Hypothalamus (tissue), 51 donors: ENCODE results near the gene CIITA.
A peak's percentile ranks its signal among the peaks of the same experiment; 100 is the strongest.

ENCODE experiments used
- DNase-seq, 51 donors: peaks; one replicate each; lab custom pipeline; 2025; lab: John Stamatoyannopoulos, UW

CIITA gene

DNA sequence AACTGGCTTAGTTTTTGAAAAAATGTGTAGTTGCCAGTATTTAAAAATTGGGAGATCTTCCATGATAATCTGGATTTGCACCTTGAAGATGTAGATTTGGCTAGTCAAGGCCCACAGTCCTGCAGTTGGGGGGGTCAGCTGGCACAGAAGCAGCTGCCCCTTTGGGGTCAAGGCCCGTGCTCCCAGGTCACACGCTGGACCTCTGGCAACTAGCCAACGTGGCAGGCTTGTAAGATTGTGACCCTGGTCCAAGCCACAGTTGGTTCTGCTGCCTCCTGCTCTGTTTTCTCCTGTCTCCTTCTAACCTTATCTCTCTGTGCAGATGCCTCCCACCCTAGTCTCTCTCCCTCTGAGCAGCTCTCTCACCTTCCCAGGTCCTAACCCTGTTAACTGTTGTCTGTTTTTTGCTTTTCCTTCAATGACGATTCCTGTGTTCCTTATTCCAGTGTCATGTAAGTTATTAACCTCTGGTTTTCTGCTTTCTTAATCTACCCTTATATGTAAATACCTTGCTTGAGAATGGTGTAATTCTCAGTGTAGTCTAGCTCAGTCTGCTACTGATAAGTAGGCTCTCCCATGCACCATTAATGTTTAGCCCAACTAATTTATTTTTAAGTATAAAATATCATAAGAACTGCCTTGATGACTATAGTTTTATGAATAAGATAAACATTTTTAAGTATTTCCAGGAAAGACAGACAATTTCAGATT, 95.3 kb downstream of the CIITA start:
- DNase-seq, result no peak

DNA sequence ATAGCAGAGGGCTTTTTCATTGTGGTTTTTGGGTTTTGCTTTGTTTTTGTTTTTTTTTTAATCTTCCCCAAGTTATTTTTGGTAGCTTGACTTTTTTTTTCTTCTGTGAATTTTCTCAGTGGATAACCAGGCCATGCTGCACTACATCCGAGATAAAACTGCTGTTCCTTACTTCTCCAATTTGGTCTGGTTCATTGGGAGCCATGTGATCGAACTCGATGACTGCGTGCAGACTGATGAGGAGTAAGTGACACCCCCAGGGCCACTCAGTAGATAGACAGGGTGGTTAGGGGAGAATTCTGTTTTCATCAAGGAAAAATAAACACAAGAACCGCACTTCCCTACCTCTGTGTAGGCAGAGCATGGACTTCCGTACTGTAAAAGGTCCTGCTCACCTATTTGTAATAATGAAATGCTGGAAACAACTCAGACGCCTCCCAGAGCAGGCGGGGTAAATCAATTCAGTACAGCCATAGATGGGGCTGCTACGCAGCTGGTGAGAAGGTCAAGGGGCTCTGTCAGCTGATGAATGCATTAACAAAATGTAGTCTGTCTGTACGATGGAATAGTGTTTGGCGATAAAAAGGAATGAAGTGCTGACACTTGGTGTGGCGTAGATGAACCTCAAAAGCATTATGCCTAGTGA, 95.9 kb downstream of the CIITA start:
- no peak for DNase-seq

DNA sequence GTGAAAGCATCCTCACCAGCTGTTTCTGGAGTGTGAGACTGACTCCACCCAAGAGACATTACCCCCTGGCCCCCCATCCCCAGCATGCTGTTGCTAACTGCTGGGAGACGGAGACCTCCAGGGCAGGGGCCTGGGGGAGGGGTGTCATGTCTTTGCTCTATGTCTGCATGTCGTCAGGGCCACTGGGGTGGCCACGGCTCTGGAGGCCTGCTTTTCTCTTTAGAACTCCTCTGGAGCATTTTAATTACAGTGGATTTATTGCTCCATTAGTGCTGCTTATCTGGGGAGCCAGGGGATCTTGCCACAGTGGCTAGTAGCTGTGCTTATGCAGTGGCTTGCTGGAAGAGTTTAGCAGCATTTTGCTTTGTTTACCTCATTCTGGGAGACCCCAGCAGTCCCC, 99.6 kb downstream of the CIITA start:
- DNase-seq, result no peak

DNA sequence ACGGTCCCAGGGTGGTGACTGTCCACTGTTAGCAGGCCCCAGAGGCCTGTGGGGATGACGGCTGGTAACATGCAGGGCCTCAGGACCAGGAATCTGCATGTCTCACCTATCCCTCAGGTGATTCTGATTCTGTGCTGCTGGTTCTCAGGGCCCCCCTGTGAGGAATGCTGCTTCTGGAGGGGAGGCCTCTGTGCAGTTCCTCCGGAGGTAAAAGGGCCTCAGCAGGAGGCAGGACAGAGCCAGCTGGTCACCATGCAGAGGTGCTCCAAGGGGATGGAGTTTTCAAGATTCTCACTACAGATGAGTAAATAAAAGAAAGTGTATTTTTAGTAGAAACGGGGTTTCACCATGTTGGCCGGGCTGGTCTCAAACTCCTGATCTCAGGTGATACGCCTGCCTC, 101.1 kb downstream of the CIITA start:
- no peak for DNase-seq

DNA sequence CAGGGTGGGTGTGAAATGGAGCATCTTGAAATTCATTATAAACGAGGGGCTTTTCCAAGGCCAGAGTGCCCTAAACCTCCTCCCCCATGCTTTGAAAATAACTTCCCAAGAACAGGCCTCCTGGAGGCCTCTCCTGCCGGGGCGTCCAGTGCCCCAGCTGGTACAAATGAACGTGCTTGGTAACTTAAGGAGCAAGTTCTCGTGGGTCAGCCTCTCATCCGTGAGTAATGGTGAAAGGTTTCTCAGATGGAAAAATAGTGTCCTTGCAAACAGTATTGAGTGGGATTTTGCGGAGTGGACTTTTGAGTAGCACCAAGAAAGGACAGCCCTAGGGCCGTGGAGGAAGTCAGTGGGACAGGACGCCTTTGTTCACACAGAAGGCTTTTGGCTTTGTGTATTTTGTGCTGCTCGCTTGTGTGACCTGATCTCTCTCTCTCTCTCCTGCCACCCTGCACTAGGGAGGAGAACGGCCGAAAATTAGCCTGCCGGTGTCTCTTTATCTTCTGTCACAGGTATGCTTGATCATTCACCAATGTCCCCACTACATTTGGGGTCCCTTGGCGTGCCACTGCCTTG, 102.0 kb downstream of the CIITA start:
- peak in 3 of 51 donors; percentile 12 to 35 (median 34) for DNase-seq

DNA sequence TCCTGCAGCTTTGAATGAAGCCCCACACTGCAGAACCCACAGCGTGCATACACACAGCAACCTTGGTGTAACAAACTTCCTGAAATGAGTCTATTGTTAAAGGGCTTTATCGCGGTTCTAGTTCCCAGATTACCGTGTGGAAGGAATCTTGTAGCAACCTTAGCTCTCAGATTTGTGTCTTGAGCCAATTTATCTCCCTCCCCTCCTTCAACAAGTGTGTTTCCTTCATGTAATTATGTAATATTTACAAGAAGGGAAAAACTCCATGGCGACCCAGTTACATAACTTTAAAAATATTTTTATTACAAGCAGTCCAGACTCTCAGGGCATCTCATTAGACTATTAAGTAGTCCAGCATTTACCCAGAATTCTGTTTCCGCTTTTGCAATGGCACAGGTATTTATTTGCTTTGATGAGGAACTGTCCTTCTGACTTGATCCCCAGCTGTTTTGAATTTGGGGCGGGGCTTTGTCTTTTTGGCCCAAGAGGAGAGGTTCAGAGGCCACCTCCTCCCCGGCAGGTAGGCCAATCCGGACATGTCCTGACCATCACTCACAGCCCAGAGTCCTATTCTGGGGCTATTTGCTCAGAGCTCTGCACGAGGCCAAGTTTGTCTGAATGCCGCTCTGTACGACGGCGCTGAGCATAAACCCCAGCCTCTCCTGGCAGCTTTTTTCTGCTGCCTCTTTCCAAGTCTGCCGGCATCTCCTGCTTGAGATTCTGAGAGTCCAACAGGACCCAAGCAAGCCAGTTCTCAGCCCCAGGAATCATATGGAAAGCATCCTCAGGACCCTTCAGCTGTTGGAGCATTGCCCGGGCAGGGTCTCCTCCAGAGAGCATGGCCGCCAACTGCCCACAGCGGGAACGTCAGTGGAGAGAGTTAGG, 103.0 kb downstream of the CIITA start:
- DNase-seq, result peak in 34 of 51 donors; percentile 4 to 75 (median 32)

DNA sequence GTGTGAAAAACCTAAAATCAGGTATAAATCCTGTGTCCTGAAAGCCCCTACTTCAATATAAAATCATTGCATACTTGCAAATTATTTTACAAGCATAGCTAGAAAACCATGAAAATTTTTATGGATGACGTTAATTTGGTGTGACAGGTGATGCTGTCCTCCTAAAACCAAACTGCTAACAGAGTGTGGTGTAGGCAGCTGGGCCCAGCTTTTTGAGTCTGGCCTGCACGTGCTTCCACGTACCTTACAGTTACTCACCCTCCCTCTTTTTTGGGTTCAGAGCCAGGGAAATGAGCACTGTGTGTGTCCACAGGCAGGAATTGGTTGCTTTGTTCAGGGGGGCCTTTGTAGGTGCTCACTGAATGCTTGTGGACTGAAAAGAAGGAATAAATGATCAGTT, 103.8 kb downstream of the CIITA start:
- no peak for DNase-seq

DNA sequence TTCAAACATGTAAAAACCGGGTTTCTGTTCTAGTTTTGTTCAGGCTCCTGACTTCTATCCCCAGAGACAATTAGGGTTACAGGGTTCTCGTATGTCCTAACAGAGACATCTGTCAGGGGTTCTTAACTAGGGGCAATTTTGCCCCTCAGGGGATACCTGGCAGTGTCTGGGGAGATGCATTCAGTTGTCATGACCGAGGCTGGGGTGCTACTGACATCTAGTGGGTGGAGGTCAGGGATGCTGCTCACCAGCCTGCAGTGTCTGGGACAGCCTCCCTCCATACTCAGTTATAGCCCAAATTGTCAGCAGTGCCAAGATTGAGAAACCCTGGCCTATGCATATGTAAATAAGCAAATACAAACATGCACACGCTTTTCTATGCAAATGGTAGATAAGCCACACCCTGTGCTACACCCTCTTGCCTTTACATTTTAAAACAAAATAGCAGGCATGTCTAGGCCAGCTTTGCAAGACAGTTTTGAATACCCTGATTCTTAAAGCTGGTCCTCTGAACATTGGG, 104.8 kb downstream of the CIITA start:
- DNase-seq, result peak in 3 of 51 donors; percentile 8 to 13 (median 11)

DNA sequence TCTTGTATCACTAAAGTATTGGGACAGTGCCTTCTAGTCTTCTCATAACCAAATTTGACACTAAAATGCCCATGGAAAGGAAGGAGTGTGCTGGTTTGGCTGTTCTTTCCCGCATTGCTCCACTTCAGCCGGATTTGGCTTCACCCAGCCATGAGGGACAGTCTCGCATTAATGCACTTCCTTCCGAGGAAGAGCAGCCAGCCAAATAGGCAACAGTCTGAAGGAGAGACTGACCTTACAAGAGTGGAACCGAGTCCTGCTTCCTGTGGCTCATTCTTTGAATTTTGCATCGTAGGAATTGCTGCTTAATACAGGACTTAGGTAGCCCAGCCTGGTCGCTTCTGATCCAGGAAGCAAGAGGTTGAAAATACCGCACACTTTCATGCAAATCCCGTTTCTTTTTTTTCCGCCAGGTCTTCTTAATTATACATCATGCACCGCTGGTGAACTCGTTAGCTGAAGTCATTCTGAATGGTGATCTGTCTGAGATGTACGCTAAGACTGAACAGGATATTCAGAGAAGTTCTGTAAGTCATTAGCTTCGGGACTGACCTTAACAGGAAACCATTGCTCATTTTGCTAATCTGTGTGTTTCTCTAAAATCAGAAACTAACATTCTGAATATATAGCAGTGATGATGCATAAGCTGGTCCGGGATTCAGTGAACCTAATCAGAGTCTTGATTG, 105.6 kb downstream of the CIITA start:
- peak in 6 of 51 donors; percentile 6 to 28 (median 14) for DNase-seq

DNA sequence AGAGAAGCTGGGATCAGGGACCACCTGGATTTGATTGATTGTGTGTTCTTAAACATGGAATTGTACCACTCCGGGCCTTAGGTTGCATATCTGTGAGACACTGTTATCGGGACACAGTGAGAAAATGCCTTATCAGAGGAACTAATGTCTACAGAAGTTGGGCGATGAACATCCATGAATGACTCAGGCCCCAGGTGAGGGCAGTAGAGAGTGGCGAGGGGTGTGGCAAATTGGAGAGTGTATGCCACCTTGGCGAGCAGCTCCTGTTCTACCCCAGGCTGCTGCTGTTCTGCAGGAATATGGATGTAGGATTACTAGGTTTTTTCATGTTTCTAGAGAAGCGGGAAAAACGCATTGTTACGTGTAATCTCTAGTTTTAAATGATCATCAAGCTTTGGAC, 106.2 kb downstream of the CIITA start:
- no peak for DNase-seq

DNA sequence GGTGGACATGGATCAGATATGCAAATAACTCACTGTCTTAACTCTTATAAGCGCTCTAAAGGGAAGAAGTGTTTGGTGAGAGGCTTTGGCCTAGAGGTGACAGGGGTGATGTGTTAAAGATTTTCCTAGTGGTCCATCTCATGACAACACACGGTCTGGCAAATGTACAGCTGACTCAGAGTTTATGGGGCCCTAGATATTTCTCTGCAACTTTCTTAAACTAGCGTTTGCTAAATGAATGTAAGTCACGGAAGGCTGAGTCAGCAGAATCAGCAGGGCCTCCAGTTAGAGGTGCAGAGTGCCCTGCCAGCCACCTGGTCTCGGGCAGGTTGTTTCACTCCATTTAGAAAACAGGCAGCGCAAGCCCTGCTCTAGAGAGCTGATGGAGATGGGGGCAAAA, 107.5 kb downstream of the CIITA start:
- DNase-seq, result no peak
